Vagina (tissue), 2 donors: Measurements from ENCODE around the gene STXBP5.

Experiments used
- POLR2A ChIP-seq, 2 donors: fragments of 450-650 bp; IDR thresholded peaks; one replicate each; pipeline ENCODE4 v1.6.1; 2017; ENCODE audit warnings: antibody characterized with exemption in 2 of 2, mild to moderate bottlenecking in 2 of 2, moderate library complexity in 2 of 2
- TF ChIP-seq, protein P1 (sequence below), 3 experiments: fragments of 450-650 bp in 2 of 3; fragments of 200-600 bp in 1 of 3; sonication (generic) in 1 of 3; IDR thresholded peaks; one replicate each; pipeline ENCODE4 v1.5.1; 2017 to 2019; ENCODE audit warnings: antibody characterized with exemption in 3 of 3, mild to moderate bottlenecking in 2 of 3, moderate library complexity in 2 of 3

- no peak for TF ChIP-seq POLR2A (IDR thresholded peaks at IDR 0.05)
- TF ChIP-seq, protein P1, sequence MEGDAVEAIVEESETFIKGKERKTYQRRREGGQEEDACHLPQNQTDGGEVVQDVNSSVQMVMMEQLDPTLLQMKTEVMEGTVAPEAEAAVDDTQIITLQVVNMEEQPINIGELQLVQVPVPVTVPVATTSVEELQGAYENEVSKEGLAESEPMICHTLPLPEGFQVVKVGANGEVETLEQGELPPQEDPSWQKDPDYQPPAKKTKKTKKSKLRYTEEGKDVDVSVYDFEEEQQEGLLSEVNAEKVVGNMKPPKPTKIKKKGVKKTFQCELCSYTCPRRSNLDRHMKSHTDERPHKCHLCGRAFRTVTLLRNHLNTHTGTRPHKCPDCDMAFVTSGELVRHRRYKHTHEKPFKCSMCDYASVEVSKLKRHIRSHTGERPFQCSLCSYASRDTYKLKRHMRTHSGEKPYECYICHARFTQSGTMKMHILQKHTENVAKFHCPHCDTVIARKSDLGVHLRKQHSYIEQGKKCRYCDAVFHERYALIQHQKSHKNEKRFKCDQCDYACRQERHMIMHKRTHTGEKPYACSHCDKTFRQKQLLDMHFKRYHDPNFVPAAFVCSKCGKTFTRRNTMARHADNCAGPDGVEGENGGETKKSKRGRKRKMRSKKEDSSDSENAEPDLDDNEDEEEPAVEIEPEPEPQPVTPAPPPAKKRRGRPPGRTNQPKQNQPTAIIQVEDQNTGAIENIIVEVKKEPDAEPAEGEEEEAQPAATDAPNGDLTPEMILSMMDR (IDR thresholded peaks at IDR 0.05), result no peak
Measured at GRCh38 chr6:147361311-147361981, 157.2 kb downstream of the STXBP5 start.
